ENCODE measurements around the gene RHOT2. TPM values are rescaled to one million over a fixed set of nuclear protein-coding genes. Genes with fewer than 3 reads are reported as not detected.

The RHOT2 gene
- total RNA-seq, 1 experiment from 2014 or later: 143 TPM

GRCh38 chr16:632486-633335 lies 35.2 kb upstream of the RHOT2 start:
- ChIA-PET POLR2A (ENCODE audit: unreplicated experiment) (no interaction called here), CTCF (no interaction called here)
- Histone ChIP-seq H4K20me1 (ENCODE audit: insufficient read depth) (0 out of 2 replicates have a peak, but pooled peaks cover 6% of the 10 kb centered on the region), H3K4me3 (no peak overlapping the region), H3K27me3 (ENCODE audit: insufficient read depth, low read depth) (no peaks in the 10 kb centered on the region), H3K9me2 (ENCODE audit: insufficient read depth) (no peaks in the 10 kb centered on the region), H3K36me3 (ENCODE audit: low read depth) (no peaks in the 10 kb centered on the region), H2AFZ (no peak overlapping the region), H3F3A (ENCODE audit: insufficient read depth, low read depth) (peaks cover 14% of the 10 kb centered on the region; the same call in 1 of the 2 replicates), H3K4me2 (no peak overlapping the region), H3K27ac (no peak overlapping the region), H3K4me1 (replicated peaks; ENCODE audit: insufficient read depth) (peaks cover 18% of the 10 kb centered on the region), H3K79me2 (ENCODE audit: low read depth) (peaks cover 19% of the 10 kb centered on the region), H3K9me3 (ENCODE audit: insufficient read depth, low read depth) (no peaks in the 10 kb centered on the region)
- no peak for DNase-seq
- TF ChIP-seq EZH2 (IDR thresholded peaks at IDR 0.05; ENCODE audit: low read depth) (no peak), CTCF (conservative IDR thresholded peaks at IDR 0.05) (no peak)
- no TSS peak for BruUV-seq (replicated peaks)
- intact Hi-C loops (cut with micrococcal nuclease; ENCODE audit: unreplicated experiment): no loop called here

- POLR2A ChIA-PET (ENCODE audit: unreplicated experiment): no interaction called here
- CTCF ChIA-PET: no interaction called here
- BruUV-seq (replicated peaks): no TSS peak
These were observed 34.4 kb upstream of the RHOT2 start for GRCh38 chr16:633336-634050.

More at GRCh38 chr16:633336-634050, 34.4 kb upstream of the RHOT2 start:
- peaks cover 17% of the 10 kb centered on the region; the same call in 1 of the 2 replicates for H3K4me1 ChIP-seq (replicated peaks; ENCODE audit: insufficient read depth)
- DNase-seq: no peak
- H3K27ac ChIP-seq: no peak overlapping the region
- peaks cover 19% of the 10 kb centered on the region for H3K79me2 ChIP-seq (ENCODE audit: low read depth)
- no peak overlapping the region for H2AFZ ChIP-seq
- H3K27me3 ChIP-seq (ENCODE audit: insufficient read depth, low read depth): no peaks in the 10 kb centered on the region
- H4K20me1 ChIP-seq (ENCODE audit: insufficient read depth): 0 out of 2 replicates have a peak, but pooled peaks cover 6% of the 10 kb centered on the region
- H3K36me3 ChIP-seq (ENCODE audit: low read depth): no peaks in the 10 kb centered on the region
- H3F3A ChIP-seq (ENCODE audit: insufficient read depth, low read depth): peaks cover 6% of the 10 kb centered on the region; the same call in 1 of the 2 replicates
- intact Hi-C loops (cut with micrococcal nuclease; ENCODE audit: unreplicated experiment): no loop called here
- no peaks in the 10 kb centered on the region for H3K9me2 ChIP-seq (ENCODE audit: insufficient read depth)
- no peak for TF ChIP-seq EZH2 (IDR thresholded peaks at IDR 0.05; ENCODE audit: low read depth)
- no peak for TF ChIP-seq CTCF (conservative IDR thresholded peaks at IDR 0.05)
- H3K9me3 ChIP-seq (ENCODE audit: insufficient read depth, low read depth): no peaks in the 10 kb centered on the region
- no peak overlapping the region for H3K4me3 ChIP-seq
- no peak overlapping the region for H3K4me2 ChIP-seq

All from PC-9 (cell line).